ENCODE measurements around the gene PUM2.

PUM2 gene

GRCh38 chr2:20198796-20199632 lies 151.6 kb downstream of the PUM2 start:
- no peak for DNase-seq (ENCODE audit: low read depth)

Data from stimulated activated CD8-positive, alpha-beta memory T cell treated with anti-CD3 and anti-CD28 coated beads, Interleukin-12 subunit alpha, Interleukin-12 subunit beta, amount 100 ng/mL, for 4 hours (primary cell).